NCI-H510A treated with DMSO at 0.1 percent for 48 hours (cell line): ENCODE measurements around the gene ANAPC7.
"Not testable (repeated sequence)": the region's sequence is repeated elsewhere in the genome, so short reads cannot be mapped to it uniquely, and the experiment has no call there.

Experiments
- DNase-seq: peaks from one replicate; lab custom pipeline; 2025; lab: John Stamatoyannopoulos, UW

Gene ANAPC7

DNA sequence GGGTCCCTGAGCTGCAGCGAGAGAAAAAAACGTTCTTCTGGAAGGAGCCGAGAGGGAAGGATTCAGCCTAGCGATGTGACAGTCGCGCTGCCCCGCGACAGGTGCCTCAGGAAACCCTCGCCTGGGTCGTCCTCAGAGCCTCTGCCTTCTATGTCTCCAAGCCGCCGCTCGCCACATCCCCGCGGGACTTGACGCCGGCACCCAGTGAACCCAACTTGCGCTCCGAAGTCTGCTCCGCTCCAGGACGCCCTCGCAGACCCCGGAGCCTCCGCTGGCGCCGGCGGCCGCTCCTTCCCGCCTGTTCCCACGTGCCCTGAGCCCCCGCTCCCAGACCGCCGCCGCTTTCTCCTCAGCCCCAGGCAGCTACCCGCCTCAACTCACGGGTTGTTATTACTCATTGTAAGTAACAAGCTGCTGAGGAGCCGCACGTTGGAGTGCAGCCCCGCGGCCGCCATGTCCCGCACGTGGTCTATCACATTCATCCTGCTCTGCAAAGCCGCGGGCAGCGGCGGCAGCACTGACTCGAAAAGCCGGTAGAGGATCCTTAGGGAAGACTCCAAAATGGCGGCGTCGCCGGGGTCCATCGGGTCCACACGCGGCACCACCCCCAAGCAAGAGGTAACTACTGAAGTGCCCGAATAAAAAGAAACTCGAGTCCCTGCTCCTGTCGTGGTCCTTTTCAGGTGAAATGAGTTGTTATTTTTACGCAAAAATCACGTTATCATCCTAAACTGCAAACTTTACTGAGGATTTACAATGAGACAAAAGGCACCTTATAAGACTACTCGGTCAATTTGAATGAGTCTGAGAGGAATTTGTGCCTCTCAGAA is at the start of gene ANAPC7:
Gene ANAPC7 (minus strand): TSS at position 563 of the 830 bp plus-strand sequence. CDS start 81 bp downstream, at position 482.
- peak; percentile 94 for DNase-seq

GRCh38 chr12:110451263-110451662 is 47.8 kb upstream of the ANAPC7 start:
- DNase-seq, result no peak

GRCh38 chr12:110449799-110450497 is 46.4 kb upstream of the ANAPC7 start, which contains the start of gene ARPC3:
TSS of gene ARPC3 (minus strand) at chr12:110450337. CDS start at chr12:110450260, 77 bp downstream.
- peak; percentile 89 for DNase-seq

- DNase-seq, result no peak
Observed at GRCh38 chr12:110444455-110444854, 40.9 kb upstream of the ANAPC7 start.

DNA sequence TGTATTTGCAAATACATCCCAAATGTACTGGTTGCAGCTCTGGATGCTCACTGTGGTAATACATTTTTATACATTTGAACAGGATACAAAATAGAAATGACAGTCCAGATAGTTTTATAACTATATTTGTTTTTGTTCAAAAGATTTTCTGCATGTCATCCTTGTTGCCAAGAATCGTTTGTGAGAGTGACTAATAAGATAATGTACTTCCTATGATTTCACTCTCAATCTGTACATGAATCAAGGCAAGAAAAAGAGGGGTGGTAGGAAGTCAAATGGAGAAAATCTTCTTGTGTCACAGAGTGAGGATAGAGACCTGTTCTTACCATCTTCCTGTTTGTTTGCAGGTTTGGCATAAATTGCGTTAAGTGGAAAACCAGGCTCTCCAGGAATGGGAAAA is 32.7 kb upstream of the ANAPC7 start:
- DNase-seq, result no peak

GRCh38 chr12:110431957-110432587 is 28.6 kb upstream of the ANAPC7 start:
- no peak for DNase-seq

- not testable (repeated sequence) for DNase-seq
Observed at GRCh38 chr12:110429676-110430075, 26.2 kb upstream of the ANAPC7 start.

- DNase-seq, result no peak
Observed at GRCh38 chr12:110426406-110426805, 22.9 kb upstream of the ANAPC7 start.

- no peak for DNase-seq
Observed at GRCh38 chr12:110424237-110424636, 20.7 kb upstream of the ANAPC7 start.

DNA sequence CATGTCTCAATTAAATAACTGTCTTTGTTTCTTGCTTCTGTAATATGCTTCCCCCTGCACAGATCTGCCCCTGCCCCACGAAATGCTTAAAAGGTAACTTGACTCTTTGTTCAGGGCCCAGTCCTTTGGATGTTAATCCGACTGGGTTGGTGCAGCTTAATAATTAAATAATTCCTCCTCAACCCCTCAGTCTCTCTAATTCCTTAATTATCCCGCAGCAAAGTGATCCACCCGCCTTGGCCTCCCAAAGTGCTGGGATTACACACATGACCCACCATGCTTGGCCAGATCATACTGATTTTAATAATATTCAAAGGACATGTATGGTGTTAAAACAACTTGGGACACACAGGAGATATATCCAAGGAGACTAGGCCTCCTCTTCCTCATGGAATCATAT is 18.2 kb upstream of the ANAPC7 start:
- DNase-seq, result no peak

DNA sequence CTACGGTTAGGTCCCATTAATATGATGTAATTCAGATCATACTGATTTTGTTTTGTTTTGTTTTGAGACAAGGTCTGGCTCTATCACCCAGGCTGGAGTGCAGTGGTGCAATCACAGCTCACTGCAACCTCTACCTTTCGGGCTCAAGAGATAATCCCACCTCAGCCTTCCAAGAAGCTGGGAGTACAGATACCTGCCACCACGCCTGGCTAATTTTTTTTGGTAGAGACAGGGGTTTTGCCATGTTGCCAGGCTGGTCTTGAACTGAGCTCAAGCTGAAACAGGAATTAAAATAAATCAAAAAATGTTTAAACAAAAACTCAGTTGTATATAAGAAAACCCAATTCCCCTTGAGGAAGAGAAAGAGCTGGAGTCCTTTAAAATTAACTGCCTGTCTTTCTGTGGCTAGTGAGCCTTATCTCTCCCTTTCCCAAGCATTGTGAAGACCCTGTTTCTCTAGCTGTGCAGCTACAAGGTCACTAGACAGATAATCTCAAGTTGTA is 17.7 kb upstream of the ANAPC7 start:
- DNase-seq, result no peak

DNA sequence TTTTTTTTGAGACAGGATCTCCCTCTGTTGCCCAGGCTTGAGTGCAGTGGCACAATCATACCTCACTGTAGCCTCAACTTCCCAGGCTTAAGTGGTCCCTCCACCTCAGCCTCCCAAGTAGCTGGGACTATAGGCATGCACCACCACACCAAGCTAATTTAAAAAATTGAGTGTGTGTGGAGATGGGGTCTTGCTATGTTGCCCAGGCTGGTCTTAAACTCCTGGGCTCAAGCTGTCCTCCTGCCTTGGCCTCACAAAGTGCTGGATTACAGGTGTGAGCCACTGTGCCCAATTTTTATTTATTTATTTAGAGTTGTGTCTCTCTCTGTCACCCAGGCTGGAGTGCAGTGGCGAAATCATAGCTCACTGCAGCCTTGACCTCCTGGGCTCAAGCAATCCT is 17.1 kb upstream of the ANAPC7 start:
- DNase-seq, result not testable (repeated sequence)

DNA sequence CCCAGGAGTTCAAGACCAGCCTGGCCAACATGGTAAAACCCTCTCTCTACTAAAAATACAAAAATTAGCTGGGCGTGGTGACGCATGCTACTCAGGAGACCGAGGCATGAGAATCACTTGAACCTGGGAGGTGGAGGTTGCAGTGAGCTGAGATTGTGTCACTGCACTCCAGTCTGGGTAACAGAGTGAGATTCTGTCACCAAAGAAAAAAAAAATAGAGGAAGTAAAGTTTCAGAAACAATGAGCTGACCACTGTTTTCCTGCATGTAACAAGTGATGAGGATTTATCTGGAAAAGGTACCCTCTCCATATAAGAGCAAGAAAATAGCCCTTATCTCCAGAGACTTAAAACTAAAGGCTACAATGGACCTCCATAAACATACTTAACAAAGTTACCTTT is 13.6 kb upstream of the ANAPC7 start:
- DNase-seq, result not testable (repeated sequence)

- DNase-seq, result not testable (repeated sequence)
Observed at GRCh38 chr12:110410086-110410485, 6.6 kb upstream of the ANAPC7 start.

- DNase-seq, result not testable (repeated sequence)
Observed at GRCh38 chr12:110405126-110405662, 1.7 kb upstream of the ANAPC7 start.

DNA sequence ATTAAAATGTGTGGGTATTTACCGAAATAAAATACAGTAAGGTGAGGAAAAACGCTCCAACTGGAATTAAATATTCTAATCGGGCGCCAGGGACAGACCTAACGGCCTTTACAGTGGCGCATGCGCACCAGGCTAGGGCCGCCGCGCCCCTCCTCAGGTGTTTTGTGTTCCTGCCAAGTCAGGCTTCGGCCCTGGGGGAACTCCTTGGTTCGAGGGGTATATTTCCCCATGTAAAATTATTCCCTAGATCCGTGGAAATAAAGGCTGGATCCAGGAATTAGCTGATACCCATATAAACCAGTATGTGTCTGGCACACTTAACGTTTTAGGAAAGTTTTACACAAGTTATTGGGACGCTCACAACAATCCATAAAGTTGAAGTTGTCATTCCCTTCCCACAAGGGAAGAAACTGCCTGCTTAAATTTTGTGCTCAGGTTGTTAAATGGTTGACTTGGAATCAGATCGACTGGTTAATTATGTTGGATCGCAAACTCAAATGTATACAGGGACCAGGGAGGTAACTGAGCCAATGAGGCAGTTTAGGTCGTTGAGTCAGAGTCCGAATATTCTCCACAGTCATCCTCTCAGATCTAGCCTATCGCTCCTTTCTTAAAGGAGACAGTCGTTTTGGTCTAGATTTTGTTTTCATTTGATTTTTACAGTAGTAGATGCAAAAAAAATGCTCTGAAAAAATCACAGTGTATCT is 621 bp upstream of the ANAPC7 start:
- peak; percentile 94 for DNase-seq

DNA sequence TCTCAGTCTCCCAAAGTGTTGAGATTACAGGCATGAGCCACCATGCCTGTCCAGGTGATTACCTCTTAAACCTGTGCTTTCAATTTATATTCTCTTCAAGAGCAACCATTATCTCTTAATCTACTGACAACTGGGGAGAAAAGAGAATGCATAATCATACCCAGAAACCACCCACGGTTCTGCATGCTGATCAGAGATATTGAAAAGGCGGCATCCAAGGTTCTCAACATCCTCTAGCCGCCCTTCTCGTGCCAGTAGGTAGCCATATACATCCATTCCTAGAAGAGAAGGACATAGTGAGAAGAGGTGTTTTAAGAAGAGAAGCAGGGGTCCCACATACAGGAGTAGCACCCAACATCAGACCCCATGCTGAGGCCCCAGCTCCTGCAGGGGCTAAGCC is 20.8 kb downstream of the ANAPC7 start:
- DNase-seq, result no peak

- DNase-seq, result no peak
Observed at GRCh38 chr12:110379631-110380030, 23.9 kb downstream of the ANAPC7 start.

DNA sequence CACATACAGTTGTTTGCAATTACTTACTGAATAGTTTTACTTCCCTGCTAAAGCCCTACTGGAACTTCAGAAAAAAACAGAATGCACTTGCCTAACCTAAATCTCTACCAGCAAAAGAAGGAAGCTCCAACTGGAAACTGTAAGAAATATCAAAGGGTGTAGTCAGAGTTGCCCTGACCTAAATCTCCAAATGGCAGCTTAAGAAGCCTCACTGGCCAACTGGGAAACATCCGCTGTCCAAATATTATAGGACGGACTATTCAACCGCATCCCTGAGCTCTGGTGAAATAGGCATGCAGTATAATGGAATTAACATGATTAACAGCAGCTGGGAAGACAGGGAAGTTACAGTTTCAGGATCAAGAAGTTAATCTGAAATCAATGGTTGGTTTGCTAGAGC is 24.3 kb downstream of the ANAPC7 start:
- no peak for DNase-seq

GRCh38 chr12:110378131-110378790 is 25.2 kb downstream of the ANAPC7 start:
- not testable (repeated sequence) for DNase-seq
